WTC11 (cell line): ENCODE measurements around the gene RPL26. TPM values are rescaled to one million over a fixed set of nuclear protein-coding genes. Genes with fewer than 3 reads are reported as not detected.

Experiments used
- ATAC-seq: fragments of 200-7000 bp; cut with Tn5 transposase; 2 replicates; pipeline ENCODE4 v1.10.0; 2021; ENCODE audit warnings: mild to moderate bottlenecking, moderate library complexity
- CTCF ChIA-PET: fragments of 300-600 bp; sonication (Branson Sonifier 250); formaldehyde crosslinking; loops from one replicate; lab custom pipeline; 2021; ENCODE audit warnings: antibody characterized with exemption; lab: Charles Lee
- POLR2A ChIA-PET: fragments of 350-600 bp; sonication (Branson Sonifier 250); formaldehyde crosslinking; loops from one replicate; lab custom pipeline; 2021; ENCODE audit warnings: antibody characterized with exemption; lab: Charles Lee
- DNase-seq: peaks from one replicate; pipeline ENCODE4 v3.0.0; 2021; ENCODE audit warnings: low spot score
- H3K27ac Mint-ChIP-seq: 2 replicates; pipeline ENCODE4 v1.8.0; 2021; ENCODE audit warnings: mixed read lengths
- H3K27me3 Mint-ChIP-seq: 2 replicates; pipeline ENCODE4 v1.8.0; 2021; ENCODE audit warnings: low read depth, mild to moderate bottlenecking, moderate library complexity, mixed read lengths
- H3K36me3 Mint-ChIP-seq: 2 replicates; pipeline ENCODE4 v1.8.0; 2021; ENCODE audit warnings: mixed read lengths
- H3K4me1 Mint-ChIP-seq: 2 replicates; pipeline ENCODE4 v1.8.0; 2022; ENCODE audit warnings: mixed read lengths
- H3K4me3 Mint-ChIP-seq: 2 replicates; pipeline ENCODE4 v1.8.0; 2021; ENCODE audit warnings: mild to moderate bottlenecking, moderate library complexity, mixed read lengths
- H3K9me3 Mint-ChIP-seq: 2 replicates; pipeline ENCODE4 v1.8.0; 2021; ENCODE audit warnings: mixed read lengths
- ATF1 ChIP-seq: sonication (generic); formaldehyde crosslinking; IDR thresholded peaks from 2 replicates; pipeline ENCODE4 v1.8.1; 2023; ENCODE audit warnings: mild to moderate bottlenecking, moderate library complexity, missing genetic modification reagents
- CTCF ChIP-seq: fragments of 200-600 bp; IDR thresholded peaks from 2 replicates; pipeline ENCODE4 v1.8.0; 2022; ENCODE audit warnings: antibody characterized with exemption
- E2F1 ChIP-seq: sonication (generic); formaldehyde crosslinking; IDR thresholded peaks from 2 replicates; pipeline ENCODE4 v1.8.0; 2022; ENCODE audit warnings: mild to moderate bottlenecking, missing genetic modification reagents
- E2F4 ChIP-seq: sonication (generic); formaldehyde crosslinking; IDR thresholded peaks from 2 replicates; pipeline ENCODE4 v1.8.1; 2022; ENCODE audit warnings: low read depth, mild to moderate bottlenecking, moderate library complexity, missing genetic modification reagents, borderline replicate concordance
- ELF4 ChIP-seq: sonication (generic); formaldehyde crosslinking; IDR thresholded peaks from 2 replicates; pipeline ENCODE4 v1.8.1; 2022; ENCODE audit warnings: low read depth, mild to moderate bottlenecking, moderate library complexity, missing genetic modification reagents
- ERG ChIP-seq: fragments of 250-450 bp; sonication (Bioruptor Pico); IDR thresholded peaks from 2 replicates; pipeline ENCODE4 v1.8.0; 2021; ENCODE audit warnings: mild to moderate bottlenecking
- GRHL2 ChIP-seq: fragments of 250-450 bp; sonication (Bioruptor Pico); IDR thresholded peaks from 2 replicates; pipeline ENCODE4 v1.8.0; 2022; ENCODE audit warnings: mild to moderate bottlenecking, moderate library complexity; ENCODE audit not compliant: insufficient replicate concordance, severe bottlenecking
- NFE2L1 ChIP-seq: sonication (generic); formaldehyde crosslinking; IDR thresholded peaks from 2 replicates; pipeline ENCODE4 v1.8.1; 2023; ENCODE audit warnings: missing genetic modification reagents
- TEAD1 ChIP-seq: sonication (generic); formaldehyde crosslinking; IDR thresholded peaks from 2 replicates; pipeline ENCODE4 v1.8.0; 2022; ENCODE audit warnings: mild to moderate bottlenecking, missing genetic modification reagents
- ZMAT4 ChIP-seq: fragments of 250-450 bp; sonication (Bioruptor Pico); IDR thresholded peaks from 2 replicates; pipeline ENCODE4 v1.9.0; 2021; ENCODE audit warnings: mild to moderate bottlenecking
- ZNF121 ChIP-seq: sonication (generic); formaldehyde crosslinking; IDR thresholded peaks from 2 replicates; pipeline ENCODE4 v1.8.0; 2023; ENCODE audit warnings: missing genetic modification reagents
- ZNF232 ChIP-seq: sonication (generic); formaldehyde crosslinking; IDR thresholded peaks from 2 replicates; pipeline ENCODE4 v1.8.0; 2022; ENCODE audit warnings: mild to moderate bottlenecking, missing genetic modification reagents
- ZNF396 ChIP-seq: fragments of 250-450 bp; sonication (Bioruptor Pico); IDR thresholded peaks from 2 replicates; pipeline ENCODE4 v1.8.0; 2021; ENCODE audit warnings: mild to moderate bottlenecking, moderate library complexity, borderline replicate concordance
- ZNF423 ChIP-seq: fragments of 250-450 bp; sonication (Bioruptor Pico); IDR thresholded peaks from 2 replicates; pipeline ENCODE4 v2.1.2; 2022; ENCODE audit warnings: mild to moderate bottlenecking, moderate library complexity
- ZNF512 ChIP-seq: sonication (generic); formaldehyde crosslinking; IDR thresholded peaks from 2 replicates; pipeline ENCODE4 v1.8.1; 2022; ENCODE audit warnings: missing genetic modification reagents, borderline replicate concordance
- ZNF671 ChIP-seq: fragments of 250-450 bp; sonication (Bioruptor Pico); IDR thresholded peaks from 2 replicates; pipeline ENCODE4 v1.8.0; 2021; ENCODE audit warnings: mild to moderate bottlenecking
- total RNA-seq: library from RNA; stranded (reverse); gene quantifications from 3 replicates; pipeline ENCODE4 v1.2.3, GENCODE V29; 2021
- TF ChIP-seq, protein P1 (sequence below): sonication (generic); formaldehyde crosslinking; IDR thresholded peaks from 2 replicates; pipeline ENCODE4 v1.8.1; 2023; ENCODE audit warnings: mild to moderate bottlenecking, missing genetic modification reagents

The RPL26 gene
- total RNA-seq, 1 experiment from 2014 or later, result 1,825 TPM

GRCh38 chr17:8391711-8392110 is 8.7 kb upstream of the RPL26 start:
- H3K27me3 Mint-ChIP-seq, result peaks cover 10% of the 10 kb centered on the region; the same call in 1 of the 2 replicates
- no peak for TF ChIP-seq ZNF121
- no peak for TF ChIP-seq ATF1 (CRISPR knock-in tag)
- TF ChIP-seq ZNF512 (CRISPR knock-in tag), result no peak
- TF ChIP-seq ELF4 (CRISPR knock-in tag), result no peak
- TF ChIP-seq E2F1 (CRISPR knock-in tag), result no peak
- TF ChIP-seq, protein P1, sequence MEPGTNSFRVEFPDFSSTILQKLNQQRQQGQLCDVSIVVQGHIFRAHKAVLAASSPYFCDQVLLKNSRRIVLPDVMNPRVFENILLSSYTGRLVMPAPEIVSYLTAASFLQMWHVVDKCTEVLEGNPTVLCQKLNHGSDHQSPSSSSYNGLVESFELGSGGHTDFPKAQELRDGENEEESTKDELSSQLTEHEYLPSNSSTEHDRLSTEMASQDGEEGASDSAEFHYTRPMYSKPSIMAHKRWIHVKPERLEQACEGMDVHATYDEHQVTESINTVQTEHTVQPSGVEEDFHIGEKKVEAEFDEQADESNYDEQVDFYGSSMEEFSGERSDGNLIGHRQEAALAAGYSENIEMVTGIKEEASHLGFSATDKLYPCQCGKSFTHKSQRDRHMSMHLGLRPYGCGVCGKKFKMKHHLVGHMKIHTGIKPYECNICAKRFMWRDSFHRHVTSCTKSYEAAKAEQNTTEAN, result no peak
- TF ChIP-seq ZMAT4 (CRISPR knock-in tag), result no peak
- TF ChIP-seq, all 79 proteins: peak for 0
- POLR2A ChIA-PET, result interaction anchor here (0.6 kb wide), 1 partner anchor 940 kb away, joined by 5 read pairs; no protein-coding TSS in a partner anchor
- no peak overlapping the region for H3K27ac Mint-ChIP-seq
- no peak overlapping the region for H3K4me3 Mint-ChIP-seq
- no peaks in the 10 kb centered on the region for H3K36me3 Mint-ChIP-seq
- ATAC-seq (peak; percentile 23; the same call in 1 of the 2 replicates), DNase-seq (no peak)
- no peaks in the 10 kb centered on the region for H3K9me3 Mint-ChIP-seq
- peaks cover 9% of the 10 kb centered on the region for H3K4me1 Mint-ChIP-seq
- CTCF ChIA-PET, result interaction anchor here (0.9 to 3.0 kb wide), 4 partner anchors 8 to 354 kb away, joined by 4 to 20 read pairs (median 8); partner anchors contain the start of gene KRABD2

DNA sequence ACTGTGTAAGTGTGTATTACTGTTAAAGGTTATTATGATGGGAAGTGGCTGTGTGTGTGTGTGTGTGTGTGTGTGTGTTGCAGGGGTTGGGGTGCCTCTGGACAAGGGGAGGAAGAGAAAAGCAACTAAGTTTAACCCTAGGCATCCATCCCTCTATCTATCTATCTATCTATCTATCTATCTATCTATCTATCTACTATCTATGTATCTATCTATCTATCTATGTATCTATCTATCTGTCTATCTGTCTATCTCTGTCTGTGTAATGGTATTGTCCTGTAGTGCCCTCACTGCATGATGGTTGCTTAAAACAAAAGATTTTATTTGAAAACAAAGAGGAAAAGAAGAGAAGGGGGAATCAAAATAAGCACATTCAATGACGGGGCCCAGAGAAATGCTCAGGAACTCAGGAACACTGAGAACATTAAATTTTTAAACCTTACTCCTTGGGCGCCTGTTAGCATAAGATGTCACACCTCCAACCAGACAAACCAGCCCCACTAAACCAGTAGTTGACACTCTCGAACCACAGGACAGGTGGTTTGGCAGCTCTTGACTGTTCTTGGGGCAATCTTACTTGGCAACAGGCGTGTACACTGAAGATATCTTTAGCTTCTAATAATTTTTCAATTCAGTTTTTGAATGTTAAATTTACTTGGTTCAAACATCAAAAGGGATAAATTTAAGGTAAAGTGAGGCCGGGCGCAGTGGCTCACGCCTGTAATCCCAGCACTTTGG is 5.1 kb upstream of the RPL26 start:
- Mint-ChIP-seq H3K27ac (no peak overlapping the region), H3K4me1 (peaks cover 25% of the 10 kb centered on the region), H3K27me3 (no peaks in the 10 kb centered on the region), H3K4me3 (no peak overlapping the region), H3K36me3 (no peaks in the 10 kb centered on the region), H3K9me3 (no peaks in the 10 kb centered on the region)
- CTCF ChIA-PET, result interaction anchor here (0.8 to 1.6 kb wide), 2 partner anchors 22 kb away, joined by 3 to 5 read pairs; no protein-coding TSS in a partner anchor
- no peak for ATAC-seq
- DNase-seq, result no peak
- POLR2A ChIA-PET, result no interaction called here
- TF ChIP-seq ZNF423 (CRISPR knock-in tag) (no peak), ZNF396 (no peak), CTCF (no peak)

DNA sequence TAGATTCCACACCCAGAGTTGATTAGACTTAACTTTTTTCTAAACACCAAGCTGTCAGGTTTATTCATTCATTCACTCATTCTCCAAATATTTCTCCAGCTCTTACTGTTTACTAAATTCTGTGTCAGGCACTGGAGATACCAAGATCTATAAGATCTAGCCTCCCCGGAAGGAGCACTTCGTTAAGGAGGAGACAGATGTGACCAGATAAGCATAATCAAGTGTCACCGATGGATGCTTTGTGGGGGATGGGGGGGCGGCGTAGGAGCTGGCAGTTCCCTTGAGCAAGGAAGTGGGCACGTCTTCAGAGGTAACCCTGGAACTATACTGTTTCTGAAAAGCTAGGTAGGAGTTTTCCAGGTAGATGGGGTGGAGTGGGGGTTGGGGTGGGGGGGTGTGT is 3.8 kb upstream of the RPL26 start:
- DNase-seq (no peak), ATAC-seq (no peak)
- TF ChIP-seq ZNF232 (CRISPR knock-in tag) (no peak), TEAD1 (CRISPR knock-in tag) (no peak), ZNF512 (CRISPR knock-in tag) (no peak), ZNF671 (no peak), ERG (CRISPR knock-in tag) (no peak), GRHL2 (CRISPR knock-in tag) (no peak), ZNF121 (no peak), NFE2L1 (CRISPR knock-in tag) (no peak), E2F4 (no peak)
- POLR2A ChIA-PET, result no interaction called here
- H3K36me3 Mint-ChIP-seq, result peaks cover 12% of the 10 kb centered on the region
- H3K27ac Mint-ChIP-seq, result 0 out of 2 replicates have a peak overlapping the region, but pooled peaks have one; percentile 11
- no peak overlapping the region for H3K4me3 Mint-ChIP-seq
- H3K27me3 Mint-ChIP-seq, result no peaks in the 10 kb centered on the region
- CTCF ChIA-PET, result interaction anchor here (0.8 to 1.6 kb wide), 3 partner anchors 23 to 399 kb away, joined by 3 to 5 read pairs (median 4); no protein-coding TSS in a partner anchor
- no peaks in the 10 kb centered on the region for H3K9me3 Mint-ChIP-seq
- peaks cover 24% of the 10 kb centered on the region for H3K4me1 Mint-ChIP-seq
